Right cardiac atrium (tissue), 5 donors: ENCODE measurements around the gene XRCC6. TPM values are rescaled to one million over a fixed set of nuclear protein-coding genes. Genes with fewer than 3 reads are reported as not detected.
"Not testable (repeated sequence)": the region's sequence is repeated elsewhere in the genome, so short reads cannot be mapped to it uniquely, and the experiment has no call there.

ENCODE experiments used
- ATAC-seq, 2 donors: fragments of 200-7000 bp; cut with Tn5 transposase; one replicate each; pipeline versions ENCODE4 v1.8.0 to v1.9.1; 2020; ENCODE audit warnings: moderate library complexity in 2 of 2, mild to moderate bottlenecking in 1 of 2
- DNase-seq, 3 donors: peaks; one replicate each; pipeline ENCODE4 v3.0.0-alpha.2; 2020
- H3K27ac ChIP-seq: one replicate; pipeline ENCODE4 v1.5.1; 2013; ENCODE audit warnings: mild to moderate bottlenecking, low read length, control low read depth, moderate library complexity
- H3K27me3 ChIP-seq: one replicate; pipeline ENCODE4 v1.6.1; 2013; ENCODE audit not compliant: control insufficient read depth, insufficient read depth
- H3K4me1 ChIP-seq: one replicate; pipeline ENCODE4 v1.6.1; 2013; ENCODE audit warnings: low read length; ENCODE audit not compliant: control insufficient read depth, insufficient read depth
- H3K4me3 ChIP-seq: one replicate; pipeline ENCODE4 v1.5.1; 2013; ENCODE audit warnings: low read length, control low read depth
- H3K9me3 ChIP-seq: one replicate; pipeline ENCODE4 v1.6.1; 2013; ENCODE audit warnings: low read length; ENCODE audit not compliant: control insufficient read depth
- WGBS: extraction: QIAGEN DNeasy Blood & Tissue Kit; methylation state at CpG from one replicate; pipeline ENCODE4 v1.1.7; 2013; 5-methylcytosine and 5-hydroxymethylcytosine counted together
- intact Hi-C, 4 donors: fragments of 100-400 bp; cut with DNase I; formaldehyde crosslinking; loops; one replicate each; pipeline versions ENCODE4 v1.11.0 to v1.14.0; 2022 to 2023
- polyA plus RNA-seq: library from polyadenylated mRNA; stranded (reverse); fragments of 200-250 nt; gene quantifications from one replicate; pipeline ENCODE4 v1.2.3, GENCODE V29; 2013
- total RNA-seq, 4 donors: library from RNA; stranded (reverse); fragmentation: NEBNext Ultra II Directional; extraction: Animal tissue kit (Norgen Biotek cat#: 25700); gene quantifications; one replicate each; pipeline ENCODE4 v1.2.1, GENCODE V29; 2021
- donor health status: healthy with polysubstance abuse.
- donor health status: DM: no; HTN: yes; CAD: no.
- donor health status: DM: no; HTN: no; CAD: no.
- donor health status: DM: no; HTN: yes; CAD: no; lungs with severe emphysema.
- donor health status: DM: yes; HTN: yes; CAD: no.

Gene XRCC6
- total and polyA plus RNA-seq, 5 donors, result 144 to 183 (median 172) TPM

DNA sequence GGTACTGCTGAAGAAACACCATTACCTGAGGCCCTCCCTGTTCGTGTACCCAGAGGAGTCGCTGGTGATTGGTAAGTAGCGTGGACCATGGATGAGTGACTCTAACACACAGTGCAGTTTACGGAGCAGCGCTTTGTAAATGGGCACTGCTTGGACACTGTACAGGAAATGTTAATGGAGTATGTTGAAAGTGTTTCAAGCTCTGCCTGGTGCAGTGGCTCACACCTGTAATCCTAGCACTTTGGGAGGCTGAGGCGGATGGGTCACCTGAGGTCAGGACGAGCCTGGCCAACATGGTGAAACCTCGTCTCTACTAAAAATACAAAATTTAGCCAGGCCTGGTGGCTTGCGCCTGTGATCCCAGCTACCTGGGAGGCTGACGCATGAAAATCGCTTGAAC lies 29.7 kb downstream of the XRCC6 start:
- Histone ChIP-seq H3K27me3 (no peaks in the 10 kb centered on the region), H3K9me3 (no peaks in the 10 kb centered on the region), H3K27ac (no peak overlapping the region), H3K4me3 (no peak overlapping the region), H3K4me1 (no peaks in the 10 kb centered on the region)
- WGBS, result 94% methylated on average over 11 of the region's 11 CpGs
- ATAC-seq (no peak), DNase-seq (no peak)
- intact Hi-C loops, result no loop called here

DNA sequence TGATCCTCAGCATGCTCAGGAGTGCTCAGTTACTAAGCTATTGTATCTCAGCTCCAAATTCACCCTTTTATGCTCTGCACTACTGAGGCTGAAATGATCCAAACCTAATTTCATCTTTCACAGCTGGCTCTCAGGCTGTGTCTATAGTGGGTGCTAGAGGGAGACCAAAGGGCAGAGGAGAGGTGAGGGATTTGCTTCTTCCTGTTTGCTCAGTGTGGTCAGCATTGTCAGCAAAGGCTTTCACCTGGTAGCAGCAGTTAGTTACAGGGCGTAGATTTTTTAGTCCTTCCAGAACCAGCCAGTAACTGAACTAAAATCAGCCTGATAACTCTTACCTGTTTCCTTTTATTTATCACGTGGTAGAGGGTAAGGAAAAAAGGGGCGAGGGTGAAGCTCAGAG lies 33.2 kb downstream of the XRCC6 start:
- ATAC-seq, result no peak
- H3K27ac ChIP-seq, result no peak overlapping the region
- 92% methylated on average over 3 of the region's 3 CpGs for WGBS

DNA sequence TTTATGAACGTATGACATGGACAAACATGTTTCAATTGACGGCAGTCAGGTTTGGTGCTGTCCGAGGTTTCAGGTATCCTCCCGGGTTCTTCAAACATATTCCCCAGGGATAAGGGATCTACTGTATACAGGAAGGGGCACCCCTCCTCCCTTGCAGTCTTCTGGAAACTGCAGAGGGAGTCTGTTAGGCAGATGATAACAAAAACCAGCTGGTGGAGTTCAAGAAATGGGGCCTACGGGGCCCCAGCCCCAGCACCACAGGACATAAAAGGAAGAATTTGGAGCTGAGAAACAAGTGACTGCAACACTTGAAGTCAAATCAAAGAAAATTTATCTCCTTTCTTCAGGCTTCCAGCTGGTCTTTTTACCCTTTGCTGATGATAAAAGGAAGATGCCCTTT lies 35.5 kb downstream of the XRCC6 start:
- intact Hi-C loops, result no loop called here
- DNase-seq (no peak), ATAC-seq (no peak)
- Histone ChIP-seq H3K27ac (no peak overlapping the region), H3K9me3 (no peaks in the 10 kb centered on the region), H3K4me3 (no peak overlapping the region), H3K27me3 (no peaks in the 10 kb centered on the region), H3K4me1 (no peaks in the 10 kb centered on the region)
- WGBS, result 53% methylated on average over 5 of the region's 5 CpGs

More for the DNA sequence above, 33.2 kb downstream of the XRCC6 start:
- no peak overlapping the region for H3K4me3 ChIP-seq
- no peaks in the 10 kb centered on the region for H3K4me1 ChIP-seq
- intact Hi-C loops, result no loop called here
- H3K27me3 ChIP-seq, result no peaks in the 10 kb centered on the region
- H3K9me3 ChIP-seq, result no peaks in the 10 kb centered on the region
- DNase-seq, result no peak

DNA sequence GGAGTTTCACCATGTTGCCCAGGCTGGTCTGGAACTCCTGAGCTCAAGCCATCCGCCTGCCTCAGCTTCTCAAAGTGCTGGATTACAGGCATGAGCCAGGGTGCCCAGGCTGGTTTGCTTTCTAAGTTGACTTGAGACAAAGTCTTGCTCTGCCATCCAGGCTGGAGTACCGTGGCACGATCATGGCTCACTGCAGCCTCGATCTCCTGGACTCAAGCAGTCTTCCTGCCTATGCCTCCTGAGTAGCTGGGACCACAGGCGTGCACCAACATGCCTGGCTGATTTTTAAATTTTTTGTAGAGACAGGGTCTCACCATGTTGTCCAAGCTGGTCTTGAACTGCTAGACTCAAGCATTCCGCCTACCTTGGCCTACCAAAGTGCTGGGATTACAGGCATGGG lies 36.6 kb downstream of the XRCC6 start:
- no peak for DNase-seq
- no peaks in the 10 kb centered on the region for H3K27me3 ChIP-seq
- no peaks in the 10 kb centered on the region for H3K9me3 ChIP-seq
- over 99% methylated on average over 6 of the region's 6 CpGs for WGBS
- no peak for ATAC-seq
- H3K4me3 ChIP-seq, result no peak overlapping the region
- no peak overlapping the region for H3K27ac ChIP-seq
- no peaks in the 10 kb centered on the region for H3K4me1 ChIP-seq
- intact Hi-C loops, result no loop called here

DNA sequence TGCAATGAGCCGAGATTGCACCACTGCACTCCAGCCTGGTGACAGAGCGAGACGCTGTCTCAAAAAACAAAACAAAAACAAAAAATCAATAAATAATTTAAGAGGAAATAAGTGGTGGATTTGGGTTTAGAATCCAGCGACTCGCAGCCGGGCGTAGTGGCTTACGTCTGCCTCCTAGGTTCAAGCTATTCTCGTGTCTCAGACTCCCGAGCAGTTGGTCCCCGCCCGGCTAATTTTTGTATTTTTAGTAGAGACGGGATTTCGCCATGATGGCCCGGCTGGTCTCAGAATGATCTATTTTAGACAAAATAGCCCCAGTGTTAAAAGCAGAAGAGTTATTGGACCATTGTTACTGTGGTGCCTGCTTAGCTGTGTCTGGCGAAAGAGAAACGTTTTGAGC lies 37.8 kb downstream of the XRCC6 start:
- ATAC-seq (no peak), DNase-seq (no peak)
- intact Hi-C loops, result no loop called here
- Histone ChIP-seq H3K27ac (peak overlapping the region; percentile 12), H3K27me3 (no peaks in the 10 kb centered on the region), H3K4me1 (no peaks in the 10 kb centered on the region), H3K4me3 (no peak overlapping the region), H3K9me3 (no peaks in the 10 kb centered on the region)
- WGBS, result 94% methylated on average over 17 of the region's 17 CpGs

DNA sequence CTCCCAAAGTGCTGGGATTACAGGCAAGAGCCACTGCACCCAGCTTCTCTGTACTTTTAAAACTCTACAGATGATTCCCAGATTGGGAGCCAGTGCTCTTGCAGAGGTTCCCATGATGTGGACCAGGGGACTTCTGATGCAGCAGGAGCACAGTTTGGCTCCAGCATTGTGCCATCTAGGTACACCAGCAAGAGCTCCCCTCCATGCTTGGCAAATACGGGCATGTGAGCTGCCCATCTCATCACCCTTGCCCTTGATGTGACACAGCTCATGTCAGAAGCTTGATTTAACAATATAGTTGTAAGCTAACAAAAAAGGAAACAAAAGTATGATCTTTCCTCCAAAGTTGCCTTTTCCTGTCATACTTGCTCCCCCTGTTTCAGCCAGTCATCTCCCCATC lies 38.8 kb downstream of the XRCC6 start:
- WGBS, result 62% methylated on average over 1 of the region's 1 CpG
- Histone ChIP-seq H3K4me1 (no peaks in the 10 kb centered on the region), H3K27me3 (no peaks in the 10 kb centered on the region), H3K27ac (peak overlapping the region; percentile 21), H3K4me3 (no peak overlapping the region), H3K9me3 (no peaks in the 10 kb centered on the region)
- intact Hi-C loops, result no loop called here
- ATAC-seq, result peak; percentile 67 to 77
- no peak for DNase-seq

DNA sequence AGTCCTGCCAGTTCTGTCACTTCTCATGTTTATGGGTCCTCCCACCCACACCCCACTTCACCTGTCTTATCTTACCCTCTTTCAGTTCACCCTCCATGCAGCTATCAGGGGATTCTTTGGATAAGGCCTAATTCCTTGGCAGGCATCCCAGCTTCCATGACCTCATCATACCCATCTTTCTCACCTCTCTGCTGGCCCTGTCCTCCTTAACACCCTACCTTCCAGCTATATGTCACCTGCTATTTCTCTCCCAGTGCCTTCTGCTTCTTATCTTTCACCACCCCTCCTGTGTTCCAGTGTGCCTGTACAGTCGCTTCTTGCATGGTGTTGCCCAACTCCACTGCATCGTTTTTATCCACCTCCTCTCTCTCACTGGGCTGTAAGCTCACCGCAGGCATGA lies 39.3 kb downstream of the XRCC6 start:
- Histone ChIP-seq H3K9me3 (no peaks in the 10 kb centered on the region), H3K4me1 (no peaks in the 10 kb centered on the region), H3K4me3 (no peak overlapping the region), H3K27me3 (no peaks in the 10 kb centered on the region), H3K27ac (peak overlapping the region; percentile 21)
- intact Hi-C loops, result no loop called here
- ATAC-seq (peak; percentile 86 to 92), DNase-seq (peak in 1 of 3 donors; percentile 42)
- WGBS, result 59% methylated on average over 3 of the region's 3 CpGs

DNA sequence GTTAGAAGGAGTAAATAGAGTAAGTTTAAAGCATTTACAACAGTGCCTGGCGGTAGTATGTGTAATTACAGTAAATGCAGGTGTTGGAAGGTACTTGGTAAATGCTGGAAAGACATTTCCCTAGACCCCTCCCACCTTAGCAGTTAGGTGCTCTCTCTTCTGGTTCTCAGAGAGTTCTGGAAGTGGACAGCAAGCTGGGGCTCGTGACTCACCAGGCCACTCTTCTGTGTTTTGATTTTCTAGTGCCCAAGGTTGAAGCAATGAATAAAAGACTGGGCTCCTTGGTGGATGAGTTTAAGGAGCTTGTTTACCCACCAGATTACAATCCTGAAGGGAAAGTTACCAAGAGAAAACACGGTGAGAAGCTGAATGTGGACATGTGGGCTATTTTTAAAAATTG lies 40.0 kb downstream of the XRCC6 start:
- H3K4me3 ChIP-seq, result no peak overlapping the region
- no peaks in the 10 kb centered on the region for H3K27me3 ChIP-seq
- no peak for DNase-seq
- no peaks in the 10 kb centered on the region for H3K4me1 ChIP-seq
- no peaks in the 10 kb centered on the region for H3K9me3 ChIP-seq
- peak overlapping the region; percentile 86 for H3K27ac ChIP-seq
- ATAC-seq, result no peak
- WGBS, result 63% methylated on average over 3 of the region's 3 CpGs
- intact Hi-C loops, result no loop called here

DNA sequence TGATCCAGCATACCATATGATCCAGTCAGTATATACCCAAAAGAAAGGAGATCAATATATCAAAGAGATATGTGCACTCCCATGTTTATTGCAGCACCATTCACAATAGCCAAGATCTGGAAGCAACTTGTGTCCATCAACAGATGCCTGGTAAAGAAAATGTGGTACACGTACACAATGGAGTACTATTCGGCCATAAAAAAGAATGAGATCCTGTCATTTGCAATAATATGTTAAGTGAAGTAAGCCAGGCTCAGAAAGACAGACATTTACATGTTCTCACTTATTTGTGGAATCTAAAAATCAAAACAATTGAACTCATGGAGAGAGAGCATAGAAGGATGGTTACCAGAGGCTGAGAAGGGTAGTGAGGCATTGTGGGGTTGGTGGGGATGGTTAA lies 40.6 kb downstream of the XRCC6 start:
- Histone ChIP-seq H3K4me3 (no peak overlapping the region), H3K27ac (no peak overlapping the region), H3K27me3 (no peaks in the 10 kb centered on the region), H3K9me3 (no peaks in the 10 kb centered on the region), H3K4me1 (no peaks in the 10 kb centered on the region)
- ATAC-seq, result no peak
- intact Hi-C loops, result no loop called here
- DNase-seq, result no peak
- 96% methylated on average over 2 of the region's 2 CpGs for WGBS

DNA sequence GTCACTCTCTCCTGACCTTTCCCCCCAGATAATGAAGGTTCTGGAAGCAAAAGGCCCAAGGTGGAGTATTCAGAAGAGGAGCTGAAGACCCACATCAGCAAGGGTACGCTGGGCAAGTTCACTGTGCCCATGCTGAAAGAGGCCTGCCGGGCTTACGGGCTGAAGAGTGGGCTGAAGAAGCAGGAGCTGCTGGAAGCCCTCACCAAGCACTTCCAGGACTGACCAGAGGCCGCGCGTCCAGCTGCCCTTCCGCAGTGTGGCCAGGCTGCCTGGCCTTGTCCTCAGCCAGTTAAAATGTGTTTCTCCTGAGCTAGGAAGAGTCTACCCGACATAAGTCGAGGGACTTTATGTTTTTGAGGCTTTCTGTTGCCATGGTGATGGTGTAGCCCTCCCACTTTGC lies 42.5 kb downstream of the XRCC6 start:
- H3K27ac ChIP-seq, H3K9me3 ChIP-seq, ATAC-seq, H3K27me3 ChIP-seq, DNase-seq, H3K4me1 ChIP-seq, intact Hi-C loops, H3K4me3 ChIP-seq: not testable (repeated sequence)
- 81% methylated on average over 9 of the region's 9 CpGs for WGBS

DNA sequence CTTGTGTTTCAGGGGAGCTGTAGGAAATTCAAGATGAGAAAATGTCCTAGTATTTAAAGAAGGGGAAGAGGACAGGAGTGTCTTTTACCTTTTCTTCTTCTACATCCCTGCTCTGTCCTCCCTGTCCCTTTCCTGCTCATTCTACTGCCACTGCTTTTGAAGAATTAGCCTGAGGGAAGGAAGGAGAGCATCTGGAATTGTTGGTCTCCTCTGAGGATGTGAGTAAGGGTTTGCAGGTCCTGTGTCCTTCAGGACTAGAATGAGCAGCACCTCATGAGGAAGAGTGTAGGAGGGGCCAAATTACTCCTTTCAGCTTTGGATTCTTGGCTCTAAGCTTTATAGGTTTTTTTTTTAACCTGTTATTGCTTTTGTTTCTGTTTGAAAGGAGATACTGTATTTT lies 43.4 kb downstream of the XRCC6 start:
- intact Hi-C loops, result no loop called here
- no peaks in the 10 kb centered on the region for H3K4me1 ChIP-seq
- no peak for DNase-seq

DNA sequence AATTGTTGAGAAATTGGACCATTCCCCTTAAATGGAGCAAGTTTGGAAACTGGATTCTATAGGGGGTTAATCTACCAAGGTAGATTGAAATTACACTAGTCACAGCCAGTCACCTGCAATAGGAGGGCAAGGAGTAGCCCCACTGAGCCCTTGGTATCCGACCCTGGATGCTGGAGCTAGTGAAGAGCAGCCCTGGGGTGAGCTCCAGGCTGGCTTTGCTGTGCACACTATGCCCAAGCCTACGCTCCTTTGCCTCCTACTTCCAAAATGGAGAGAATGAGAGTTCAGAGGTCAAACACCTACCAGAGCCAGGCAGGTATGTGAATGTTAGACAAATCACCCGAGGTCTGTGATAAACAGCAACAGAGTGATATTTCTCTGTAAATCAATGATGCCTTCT lies 43.9 kb downstream of the XRCC6 start:
- no peaks in the 10 kb centered on the region for H3K4me1 ChIP-seq
- DNase-seq (no peak), ATAC-seq (no peak)
- peak overlapping the region; percentile 3 for H3K27ac ChIP-seq
- H3K9me3 ChIP-seq, result no peaks in the 10 kb centered on the region
- H3K4me3 ChIP-seq, result no peak overlapping the region
- whole genome bisulfite sequencing, result 83% methylated on average over 3 of the region's 3 CpGs
- no peaks in the 10 kb centered on the region for H3K27me3 ChIP-seq
- intact Hi-C loops, result no loop called here

More for the DNA sequence above, 43.4 kb downstream of the XRCC6 start:
- Histone ChIP-seq H3K4me3 (no peak overlapping the region), H3K27me3 (no peaks in the 10 kb centered on the region), H3K9me3 (no peaks in the 10 kb centered on the region), H3K27ac (no peak overlapping the region)
- ATAC-seq, result no peak
